ENCODE data around the gene NELL1. TPM values are rescaled to one million over a fixed set of nuclear protein-coding genes. Genes with fewer than 3 reads are reported as not detected.

NELL1 gene
- total RNA-seq, 6 experiments from 2014 or later: not detected

GRCh38 chr11:20824773-20825172 is 155.4 kb downstream of the NELL1 start:
- 51% methylated on average over 2 of the region's 2 CpGs for WGBS (ENCODE audit: insufficient coverage, low coverage, low lambda C conversion rate, missing lambda C conversion rate)
- DNase-seq: no peak
- ATAC-seq: no peak
- intact Hi-C loops (cut with DNase I): no loop called here
- H3K27me3 ChIP-seq: no peaks in the 10 kb centered on the region
- no peak overlapping the region for H3K27ac ChIP-seq
- H3K36me3 ChIP-seq: no peaks in the 10 kb centered on the region
- H3K9me3 ChIP-seq: no peaks in the 10 kb centered on the region
- TF ChIP-seq CTCF (IDR thresholded peaks at IDR 0.05) (no peak), POLR2A (IDR thresholded peaks at IDR 0.05) (no peak)
- no peak overlapping the region for H3K4me3 ChIP-seq
- H3K4me1 ChIP-seq: no peaks in the 10 kb centered on the region

GRCh38 chr11:20835561-20835960 is 166.2 kb downstream of the NELL1 start:
- no peaks in the 10 kb centered on the region for H3K4me1 ChIP-seq
- ATAC-seq: no peak
- no peaks in the 10 kb centered on the region for H3K9me3 ChIP-seq
- no peak for TF ChIP-seq POLR2A (IDR thresholded peaks at IDR 0.05)
- no peak for TF ChIP-seq CTCF (IDR thresholded peaks at IDR 0.05)
- no peaks in the 10 kb centered on the region for H3K27me3 ChIP-seq
- 38% methylated on average over 3 of the region's 3 CpGs for WGBS (ENCODE audit: insufficient coverage, low coverage, low lambda C conversion rate, missing lambda C conversion rate)
- H3K27ac ChIP-seq: no peak overlapping the region
- no peak for DNase-seq
- H3K36me3 ChIP-seq: no peaks in the 10 kb centered on the region
- intact Hi-C loops (cut with DNase I): no loop called here
- H3K4me3 ChIP-seq: no peak overlapping the region

GRCh38 chr11:20839231-20839630 is 169.8 kb downstream of the NELL1 start:
- H3K36me3 ChIP-seq: no peaks in the 10 kb centered on the region
- H3K9me3 ChIP-seq: no peaks in the 10 kb centered on the region
- intact Hi-C loops (cut with DNase I): no loop called here
- no peak overlapping the region for H3K27ac ChIP-seq
- WGBS (ENCODE audit: insufficient coverage, low coverage, low lambda C conversion rate, missing lambda C conversion rate): 28% methylated on average over 3 of the region's 3 CpGs
- H3K4me1 ChIP-seq: no peaks in the 10 kb centered on the region
- ATAC-seq: no peak
- H3K27me3 ChIP-seq: no peaks in the 10 kb centered on the region
- no peak for DNase-seq
- H3K4me3 ChIP-seq: no peak overlapping the region
- no peak for TF ChIP-seq CTCF (IDR thresholded peaks at IDR 0.05)
- no peak for TF ChIP-seq POLR2A (IDR thresholded peaks at IDR 0.05)

- H3K27ac ChIP-seq: no peak overlapping the region
- no peak for DNase-seq
- H3K4me3 ChIP-seq: no peak overlapping the region
- no peaks in the 10 kb centered on the region for H3K36me3 ChIP-seq
- no peaks in the 10 kb centered on the region for H3K9me3 ChIP-seq
- no peak for TF ChIP-seq POLR2A (IDR thresholded peaks at IDR 0.05)
- TF ChIP-seq CTCF (IDR thresholded peaks at IDR 0.05): no peak
- ATAC-seq: no peak
- no peaks in the 10 kb centered on the region for H3K27me3 ChIP-seq
- intact Hi-C loops (cut with DNase I): no loop called here
- no peaks in the 10 kb centered on the region for H3K4me1 ChIP-seq
- WGBS (ENCODE audit: insufficient coverage, low coverage, low lambda C conversion rate, missing lambda C conversion rate): 33% methylated on average over 1 of the region's 1 CpG
Measured at GRCh38 chr11:20840341-20840740, 171.0 kb downstream of the NELL1 start.

GRCh38 chr11:20844216-20844615 is 174.8 kb downstream of the NELL1 start:
- Histone ChIP-seq H3K36me3 (no peaks in the 10 kb centered on the region), H3K4me1 (no peaks in the 10 kb centered on the region), H3K9me3 (no peaks in the 10 kb centered on the region), H3K4me3 (no peak overlapping the region), H3K27me3 (no peaks in the 10 kb centered on the region), H3K27ac (no peak overlapping the region)
- TF ChIP-seq CTCF (IDR thresholded peaks at IDR 0.05) (no peak), POLR2A (IDR thresholded peaks at IDR 0.05) (no peak)
- intact Hi-C loops (cut with DNase I): no loop called here
- WGBS (ENCODE audit: insufficient coverage, low coverage, low lambda C conversion rate, missing lambda C conversion rate): no CpG with 5 or more reads among the region's 2 CpGs
- no peak for ATAC-seq
- DNase-seq: no peak
